HG03108 (cell line): Measurements from ENCODE around the gene PIWIL4.
"Not testable (repeated sequence)": the region's sequence is repeated elsewhere in the genome, so short reads cannot be mapped to it uniquely, and the experiment has no call there.

Experiments
- ATAC-seq: cut with Tn5 transposase; IDR thresholded peaks from one replicate; pipeline ENCODE4 v1.9.1; 2021; ENCODE audit warnings: moderate library complexity; ENCODE audit not compliant: unreplicated experiment

PIWIL4 gene

GRCh38 chr11:94583866-94584500 is 16.8 kb downstream of the PIWIL4 start:
- ATAC-seq, result no peak

GRCh38 chr11:94584978-94585377 is 17.8 kb downstream of the PIWIL4 start:
- ATAC-seq, result no peak

GRCh38 chr11:94585399-94585798 is 18.2 kb downstream of the PIWIL4 start:
- ATAC-seq, result no peak

- ATAC-seq, result no peak
These were observed 19.4 kb downstream of the PIWIL4 start for GRCh38 chr11:94586546-94586945.

GRCh38 chr11:94586978-94587377 is 19.8 kb downstream of the PIWIL4 start:
- ATAC-seq, result no peak

- peak; percentile 33 for ATAC-seq
These were observed 21.3 kb downstream of the PIWIL4 start for GRCh38 chr11:94588366-94588942.

GRCh38 chr11:94590352-94591041 is 23.3 kb downstream of the PIWIL4 start:
- no peak for ATAC-seq

- ATAC-seq, result peak; percentile 36
These were observed 25.9 kb downstream of the PIWIL4 start for GRCh38 chr11:94593030-94593429.

- ATAC-seq, result no peak
These were observed 27.9 kb downstream of the PIWIL4 start for GRCh38 chr11:94595076-94595475.

GRCh38 chr11:94597896-94598295 is 30.7 kb downstream of the PIWIL4 start:
- ATAC-seq, result no peak

- no peak for ATAC-seq
These were observed 32.3 kb downstream of the PIWIL4 start for GRCh38 chr11:94599510-94599909.

- ATAC-seq, result peak; percentile 90
These were observed 35.5 kb downstream of the PIWIL4 start for GRCh38 chr11:94602430-94603372.

GRCh38 chr11:94603587-94603986 is 36.4 kb downstream of the PIWIL4 start:
- ATAC-seq, result no peak

- ATAC-seq, result no peak
These were observed 37.3 kb downstream of the PIWIL4 start for GRCh38 chr11:94604482-94604881.

GRCh38 chr11:94613120-94613519 is 46.0 kb downstream of the PIWIL4 start:
- ATAC-seq, result no peak

GRCh38 chr11:94623120-94623735 is 56.1 kb downstream of the PIWIL4 start:
- peak; percentile 82 for ATAC-seq

GRCh38 chr11:94625422-94625821 is 58.3 kb downstream of the PIWIL4 start:
- ATAC-seq, result not testable (repeated sequence)

- not testable (repeated sequence) for ATAC-seq
These were observed 59.9 kb downstream of the PIWIL4 start for GRCh38 chr11:94627003-94627560.

- no peak for ATAC-seq
These were observed 62.6 kb downstream of the PIWIL4 start for GRCh38 chr11:94629741-94630140.

GRCh38 chr11:94630221-94630620 is 63.1 kb downstream of the PIWIL4 start:
- ATAC-seq, result no peak
